ENCODE measurements around the gene SERPINE1. TPM values are rescaled to one million over a fixed set of nuclear protein-coding genes. Genes with fewer than 3 reads are reported as not detected.
A peak's percentile ranks its signal among the peaks of the same experiment; 100 is the strongest.

The SERPINE1 gene
- total and polyA plus RNA-seq, 2 donors (not counting 1 experiment from before 2014, with no cell fraction given) = 167 to 1,153 TPM

- Histone ChIP-seq H3K36me3 (ENCODE audit: control insufficient read depth, insufficient read depth, low read length) (peaks cover 3% of the 10 kb centered on the region), H3K9me3 (ENCODE audit: control insufficient read depth, insufficient read depth, low read depth, low read length) (no peaks in the 10 kb centered on the region), H2AFZ (ENCODE audit: low read length) (no peak overlapping the region), H3K27me3 (ENCODE audit: control insufficient read depth, insufficient read depth, low read length) (no peaks in the 10 kb centered on the region), H3K4me1 (ENCODE audit: control insufficient read depth, extremely low read depth, insufficient read depth, low read length) (peaks cover 32% of the 10 kb centered on the region), H3K4me3 (replicated peaks in 1 of 4; ENCODE audit: control extremely low read depth in 1 of 4, insufficient read depth in 1 of 4, low read depth in 3 of 4, low read length in 4 of 4) (peak overlapping the region in 1 of 4 experiments; percentile 57), H3K4me2 (ENCODE audit: extremely low read depth, insufficient read depth, low read length) (peak overlapping the region; percentile 85), H4K20me1 (ENCODE audit: control insufficient read depth, extremely low read depth, insufficient read depth, low read length) (no peaks in the 10 kb centered on the region), H3K79me2 (ENCODE audit: control insufficient read depth, insufficient read depth, low read length) (peaks cover 13% of the 10 kb centered on the region), H3K9ac (ENCODE audit: insufficient read depth, low read length) (no peak overlapping the region), H3K27ac (ENCODE audit: insufficient read depth, low read length) (peak overlapping the region; percentile 97)
- no peak for TF ChIP-seq EZH2 (IDR thresholded peaks at IDR 0.05; ENCODE audit: low read length, missing control alignments)
- TF ChIP-seq CTCF (conservative IDR thresholded peaks at IDR 0.05 in 1 of 2, IDR thresholded peaks at IDR 0.05 in 1 of 2; ENCODE audit: low read depth in 1 of 2, low read length in 2 of 2) = no peak
- no peak for DNase-seq (ENCODE audit: low read depth in 2 of 2)
Measured at GRCh38 chr7:101122933-101123702, 3.8 kb upstream of the SERPINE1 start.

- H3K4me2 ChIP-seq (ENCODE audit: extremely low read depth, insufficient read depth, low read length) = no peak overlapping the region
- H3K27me3 ChIP-seq (ENCODE audit: control insufficient read depth, insufficient read depth, low read length) = no peaks in the 10 kb centered on the region
- H3K27ac ChIP-seq (ENCODE audit: insufficient read depth, low read length) = peak overlapping the region; percentile 97
- H3K4me3 ChIP-seq (replicated peaks in 1 of 4; ENCODE audit: control extremely low read depth in 1 of 4, insufficient read depth in 1 of 4, low read depth in 3 of 4, low read length in 4 of 4) = no peak overlapping the region
- H4K20me1 ChIP-seq (ENCODE audit: control insufficient read depth, extremely low read depth, insufficient read depth, low read length) = no peaks in the 10 kb centered on the region
- no peak overlapping the region for H3K9ac ChIP-seq (ENCODE audit: insufficient read depth, low read length)
- no peak overlapping the region for H2AFZ ChIP-seq (ENCODE audit: low read length)
- DNase-seq (ENCODE audit: low read depth in 2 of 2) = no peak
- H3K9me3 ChIP-seq (ENCODE audit: control insufficient read depth, insufficient read depth, low read depth, low read length) = no peaks in the 10 kb centered on the region
- peaks cover 19% of the 10 kb centered on the region for H3K79me2 ChIP-seq (ENCODE audit: control insufficient read depth, insufficient read depth, low read length)
- peaks cover 7% of the 10 kb centered on the region for H3K36me3 ChIP-seq (ENCODE audit: control insufficient read depth, insufficient read depth, low read length)
- H3K4me1 ChIP-seq (ENCODE audit: control insufficient read depth, extremely low read depth, insufficient read depth, low read length) = peaks cover 32% of the 10 kb centered on the region
- no peak for TF ChIP-seq EZH2 (IDR thresholded peaks at IDR 0.05; ENCODE audit: low read length, missing control alignments)
- no peak for TF ChIP-seq CTCF (conservative IDR thresholded peaks at IDR 0.05 in 1 of 2, IDR thresholded peaks at IDR 0.05 in 1 of 2; ENCODE audit: low read depth in 1 of 2, low read length in 2 of 2)
Measured at GRCh38 chr7:101123703-101124068, 3.2 kb upstream of the SERPINE1 start.

GRCh38 chr7:101124376-101125056 lies 2.4 kb upstream of the SERPINE1 start:
- Histone ChIP-seq H3K27ac (ENCODE audit: insufficient read depth, low read length) (peak overlapping the region; percentile 92), H4K20me1 (ENCODE audit: control insufficient read depth, extremely low read depth, insufficient read depth, low read length) (no peaks in the 10 kb centered on the region), H3K4me2 (ENCODE audit: extremely low read depth, insufficient read depth, low read length) (no peak overlapping the region), H3K9ac (ENCODE audit: insufficient read depth, low read length) (peak overlapping the region; percentile 57), H3K9me3 (ENCODE audit: control insufficient read depth, insufficient read depth, low read depth, low read length) (no peaks in the 10 kb centered on the region), H2AFZ (ENCODE audit: low read length) (no peak overlapping the region), H3K36me3 (ENCODE audit: control insufficient read depth, insufficient read depth, low read length) (peaks cover 7% of the 10 kb centered on the region), H3K27me3 (ENCODE audit: control insufficient read depth, insufficient read depth, low read length) (no peaks in the 10 kb centered on the region), H3K4me3 (replicated peaks in 1 of 4; ENCODE audit: control extremely low read depth in 1 of 4, insufficient read depth in 1 of 4, low read depth in 3 of 4, low read length in 4 of 4) (no peak overlapping the region), H3K4me1 (ENCODE audit: control insufficient read depth, extremely low read depth, insufficient read depth, low read length) (peaks cover 28% of the 10 kb centered on the region), H3K79me2 (ENCODE audit: control insufficient read depth, insufficient read depth, low read length) (peaks cover 25% of the 10 kb centered on the region)
- TF ChIP-seq CTCF (conservative IDR thresholded peaks at IDR 0.05 in 1 of 2, IDR thresholded peaks at IDR 0.05 in 1 of 2; ENCODE audit: low read depth in 1 of 2, low read length in 2 of 2) (no peak), EZH2 (IDR thresholded peaks at IDR 0.05; ENCODE audit: low read length, missing control alignments) (no peak)
- peak; percentile 69 to 93 for DNase-seq (ENCODE audit: low read depth in 2 of 2)
